OCI-LY3 (cell line): Measurements from ENCODE around the gene MT1HL1.

Source experiments
- H2AFZ ChIP-seq: fragments of 200-600, 300-600 bp; shearing (Covaris generic); 2 replicates; pipeline ENCODE4 v1.6.0; 2014; ENCODE audit warnings: antibody characterized with exemption, low read depth, low read length
- H3K27ac ChIP-seq: fragments of 200-600, 300-600 bp; sonication (generic); 2 replicates; pipeline ENCODE4 v1.5.1; 2014; ENCODE audit warnings: mild to moderate bottlenecking, low read length, moderate library complexity, mixed read lengths
- H3K27me3 ChIP-seq: fragments of 200-600, 300-600 bp; sonication (generic); 2 replicates; pipeline ENCODE4 v1.6.1; 2014; ENCODE audit warnings: low read depth, low read length, mixed read lengths
- H3K36me3 ChIP-seq: fragments of 200-600, 300-600 bp; sonication (generic); replicated peaks from 2 replicates; pipeline ENCODE3; 2014; ENCODE audit warnings: low read depth, low read length, mixed read lengths
- H3K4me1 ChIP-seq: fragments of 300-600, 200-600 bp; sonication (generic); 2 replicates; pipeline ENCODE4 v1.6.1; 2014; ENCODE audit warnings: low read length, mixed read lengths
- H3K4me2 ChIP-seq: fragments of 200-600, 300-600 bp; sonication (generic); 2 replicates; pipeline ENCODE4 v1.6.1; 2014; ENCODE audit warnings: low read length, mixed read lengths
- H3K4me3 ChIP-seq: fragments of 300-600, 200-600 bp; sonication (generic); 2 replicates; pipeline ENCODE4 v1.5.1; 2014; ENCODE audit warnings: antibody characterized with exemption, mild to moderate bottlenecking, low read length, moderate library complexity
- H3K79me2 ChIP-seq: fragments of 300-600, 200-600 bp; shearing (Covaris generic); 2 replicates; pipeline ENCODE4 v1.6.1; 2014; ENCODE audit warnings: mild to moderate bottlenecking, low read length, mixed read lengths
- H3K9ac ChIP-seq: fragments of 300-600, 200-600 bp; shearing (Covaris generic); 2 replicates; pipeline ENCODE4 v1.6.0; 2014; ENCODE audit warnings: mild to moderate bottlenecking, low read length, moderate library complexity
- H3K9me3 ChIP-seq: fragments of 200-600, 300-600 bp; shearing (Covaris generic); 2 replicates; pipeline ENCODE4 v1.6.1; 2014; ENCODE audit warnings: low read length, mixed read lengths; ENCODE audit not compliant: insufficient read depth
- H4K20me1 ChIP-seq: fragments of 200-600, 300-600 bp; sonication (generic); 2 replicates; pipeline ENCODE4 v1.6.1; 2016; ENCODE audit warnings: low read length, mixed read lengths; ENCODE audit not compliant: insufficient read depth
- CTCF ChIP-seq: fragments of 200-600, 300-600 bp; sonication (generic); IDR thresholded peaks from 2 replicates; pipeline ENCODE4 v1.5.1; 2014; ENCODE audit warnings: antibody characterized with exemption, low read length, low read depth
- EZH2phosphoT487 ChIP-seq: fragments of 200-600 bp; shearing (Covaris generic); IDR thresholded peaks from 2 replicates; pipeline ENCODE4 v1.6.1; 2018; ENCODE audit warnings: antibody characterized with exemption, mixed run types, low read depth

MT1HL1 gene

GRCh38 chr1:237031480-237031879 is 27.2 kb upstream of the MT1HL1 start:
- H3K4me1 ChIP-seq = peaks cover 12% of the 10 kb centered on the region
- H3K9me3 ChIP-seq = no peaks in the 10 kb centered on the region
- no peak overlapping the region for H3K27ac ChIP-seq
- no peak overlapping the region for H3K4me3 ChIP-seq
- no peaks in the 10 kb centered on the region for H3K36me3 ChIP-seq
- no peak overlapping the region for H2AFZ ChIP-seq
- H3K79me2 ChIP-seq = no peaks in the 10 kb centered on the region
- H3K27me3 ChIP-seq = peaks cover 36% of the 10 kb centered on the region
- no peak overlapping the region for H3K4me2 ChIP-seq
- H3K9ac ChIP-seq = no peak overlapping the region
- no peaks in the 10 kb centered on the region for H4K20me1 ChIP-seq
- no peak for TF ChIP-seq CTCF
- no peak for TF ChIP-seq EZH2phosphoT487

GRCh38 chr1:237029850-237030535 is 25.8 kb upstream of the MT1HL1 start:
- H3K9ac ChIP-seq = no peak overlapping the region

GRCh38 chr1:237029240-237029639 is 25.0 kb upstream of the MT1HL1 start:
- no peaks in the 10 kb centered on the region for H3K79me2 ChIP-seq
- H3K4me2 ChIP-seq = no peak overlapping the region
- H3K4me1 ChIP-seq = peaks cover 12% of the 10 kb centered on the region
- no peak overlapping the region for H3K27ac ChIP-seq
- 0 out of 2 replicates have a peak, but pooled peaks cover 3% of the 10 kb centered on the region for H3K9me3 ChIP-seq
- no peak overlapping the region for H3K9ac ChIP-seq
- no peak overlapping the region for H3K4me3 ChIP-seq
- no peak overlapping the region for H2AFZ ChIP-seq
- no peaks in the 10 kb centered on the region for H4K20me1 ChIP-seq
- H3K36me3 ChIP-seq = no peaks in the 10 kb centered on the region
- TF ChIP-seq CTCF = no peak
- no peak for TF ChIP-seq EZH2phosphoT487
- peaks cover 32% of the 10 kb centered on the region for H3K27me3 ChIP-seq

More at GRCh38 chr1:237029850-237030535, 25.8 kb upstream of the MT1HL1 start:
- Histone ChIP-seq H3K4me2 (no peak overlapping the region), H4K20me1 (no peaks in the 10 kb centered on the region), H3K27me3 (peaks cover 36% of the 10 kb centered on the region), H2AFZ (no peak overlapping the region), H3K27ac (no peak overlapping the region), H3K79me2 (no peaks in the 10 kb centered on the region), H3K36me3 (no peaks in the 10 kb centered on the region), H3K4me1 (peaks cover 12% of the 10 kb centered on the region), H3K4me3 (no peak overlapping the region), H3K9me3 (0 out of 2 replicates have a peak, but pooled peaks cover 3% of the 10 kb centered on the region)
- TF ChIP-seq CTCF = no peak
- no peak for TF ChIP-seq EZH2phosphoT487

GRCh38 chr1:237025358-237026074 is 21.3 kb upstream of the MT1HL1 start:
- no peak overlapping the region for H3K27ac ChIP-seq
- no peaks in the 10 kb centered on the region for H3K79me2 ChIP-seq
- H3K27me3 ChIP-seq = 0 out of 2 replicates have a peak, but pooled peaks cover 4% of the 10 kb centered on the region
- no peaks in the 10 kb centered on the region for H4K20me1 ChIP-seq
- H3K36me3 ChIP-seq = no peaks in the 10 kb centered on the region
- TF ChIP-seq EZH2phosphoT487 (no peak), CTCF (no peak)
- H3K4me1 ChIP-seq = no peaks in the 10 kb centered on the region
- H3K9ac ChIP-seq = no peak overlapping the region
- no peak overlapping the region for H2AFZ ChIP-seq
- no peak overlapping the region for H3K4me2 ChIP-seq
- H3K4me3 ChIP-seq = no peak overlapping the region
- 0 out of 2 replicates have a peak, but pooled peaks cover 3% of the 10 kb centered on the region for H3K9me3 ChIP-seq
